Non-pigmented ciliary epithelial cell (primary cell): ENCODE data around the gene NSMF.
"Not testable (repeated sequence)": the region's sequence is repeated elsewhere in the genome, so short reads cannot be mapped to it uniquely, and the experiment has no call there.

Experiments
- DNase-seq: peaks from one replicate; pipeline ENCODE4 v3.0.0-alpha.2; 2010; ENCODE audit warnings: low read depth

NSMF gene

DNA sequence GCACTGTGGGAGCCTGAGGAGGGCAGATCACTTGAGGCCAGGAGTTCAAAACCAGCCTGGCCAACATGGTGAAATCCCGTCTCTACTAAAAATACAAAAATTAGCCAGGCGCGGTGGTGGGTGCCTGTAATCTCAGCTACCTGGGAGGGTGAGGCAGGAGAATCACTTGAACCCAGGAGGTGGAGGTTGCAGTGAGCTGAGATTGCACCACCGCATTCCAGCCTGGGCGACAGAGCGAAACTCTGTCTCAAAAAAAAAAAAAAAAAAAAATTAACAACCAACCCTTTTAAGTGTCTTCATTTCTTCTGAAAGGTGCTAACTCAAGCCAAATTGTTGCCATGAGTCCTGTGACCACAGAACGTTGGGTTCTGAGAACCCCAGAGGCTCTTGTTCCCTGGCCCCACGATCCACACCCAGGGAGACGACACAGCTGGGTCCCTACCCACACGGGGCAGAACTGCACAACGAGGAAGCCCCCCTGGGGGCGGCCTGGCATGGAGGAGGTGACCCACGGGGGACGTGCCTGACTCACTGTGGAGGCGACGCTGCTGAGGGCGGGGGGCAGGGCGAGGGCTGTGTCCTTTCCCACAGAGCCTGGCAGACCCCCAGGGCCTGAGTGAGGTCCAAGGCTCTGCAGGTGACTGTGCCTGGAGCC lies 48.8 kb downstream of the NSMF start:
- DNase-seq: not testable (repeated sequence)

DNA sequence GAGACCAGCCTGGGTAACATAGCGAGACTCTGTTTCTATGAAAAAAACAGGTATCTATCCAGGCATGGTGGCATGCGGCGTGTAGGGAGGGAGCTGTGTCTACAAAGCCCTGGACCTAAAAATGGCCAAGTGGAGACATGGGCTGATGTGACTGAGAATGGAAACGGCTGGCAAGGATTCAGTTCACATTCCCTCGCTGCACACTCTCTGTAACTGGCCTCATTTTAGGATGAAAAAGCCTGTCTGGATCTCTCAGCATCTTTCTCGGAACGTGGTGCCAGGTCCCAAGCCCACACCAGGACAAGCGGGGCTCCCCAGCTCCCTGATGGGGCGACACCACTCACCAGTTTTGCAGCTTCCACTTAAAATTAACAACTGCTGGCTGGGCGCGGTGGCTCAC lies 49.6 kb downstream of the NSMF start:
- no peak for DNase-seq

DNA sequence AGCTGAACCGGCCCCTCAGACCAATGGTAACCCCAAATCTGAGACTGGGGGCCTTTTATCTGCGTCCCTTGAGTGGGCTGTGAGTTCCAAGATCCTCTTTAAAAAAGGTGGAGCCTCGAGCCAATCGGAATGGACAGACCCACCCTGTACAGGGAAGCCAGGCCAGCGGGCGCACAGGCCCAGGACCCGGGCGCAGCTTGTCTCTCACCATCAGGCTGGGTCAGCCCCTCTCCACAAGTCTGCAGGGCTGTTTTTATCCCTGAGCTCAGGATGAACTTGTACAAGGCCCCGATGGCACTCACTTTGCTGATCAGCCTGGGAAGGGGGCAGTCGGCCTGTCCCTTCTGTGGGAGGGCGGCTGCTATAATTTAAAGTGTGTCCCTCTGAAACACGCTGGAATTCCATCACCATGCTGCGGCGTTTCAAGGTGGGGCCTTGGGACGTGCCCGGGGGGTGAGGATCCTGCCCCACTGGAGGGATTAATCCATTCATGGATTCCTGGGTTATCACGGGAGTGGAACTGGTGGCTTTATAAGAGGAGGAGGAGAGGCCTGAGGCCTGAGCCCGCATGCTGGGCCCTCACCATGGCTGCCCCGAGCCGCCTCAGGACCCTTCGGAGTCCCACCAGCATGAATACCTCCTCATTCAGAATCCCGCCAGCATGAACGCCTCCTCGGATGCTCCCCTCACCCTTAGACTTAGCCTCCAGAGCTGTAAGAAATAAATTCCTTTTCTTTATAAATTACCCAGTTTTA lies 50.3 kb downstream of the NSMF start:
- no peak for DNase-seq

DNA sequence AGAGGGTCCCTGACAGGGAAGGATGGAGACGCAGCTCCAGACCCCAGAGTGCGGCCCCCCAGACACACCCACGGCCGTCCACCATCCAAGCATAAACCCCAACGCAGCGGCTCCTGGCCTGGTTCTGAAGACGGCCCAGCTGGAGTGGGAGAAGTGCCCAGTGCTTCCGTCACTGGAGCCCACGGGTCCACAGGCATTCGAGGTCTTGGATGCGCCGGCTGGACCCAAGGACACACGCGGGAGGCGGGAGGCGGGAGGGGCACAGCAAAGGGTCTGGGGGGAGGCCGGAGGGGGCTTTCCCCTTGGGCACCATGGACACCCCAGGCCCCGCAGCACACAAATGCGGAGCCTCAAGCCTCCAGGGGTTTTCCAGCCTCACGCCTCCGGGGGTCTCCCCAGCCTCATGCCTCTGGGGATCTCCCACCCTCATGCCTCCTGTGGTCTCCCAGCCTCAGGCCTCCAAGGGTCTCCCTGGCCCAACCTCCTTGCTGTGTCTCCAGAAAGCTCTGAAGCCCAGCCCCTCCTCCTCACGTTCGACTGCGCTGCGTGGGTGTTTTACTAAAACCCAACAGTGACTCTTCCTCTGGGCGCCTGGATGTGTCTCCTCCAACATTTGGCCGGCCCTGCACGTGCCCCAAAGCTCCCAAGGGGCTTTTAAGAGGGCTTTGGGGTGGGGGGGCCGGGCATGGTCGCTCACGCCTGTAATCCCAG lies 51.4 kb downstream of the NSMF start:
- DNase-seq: no peak

DNA sequence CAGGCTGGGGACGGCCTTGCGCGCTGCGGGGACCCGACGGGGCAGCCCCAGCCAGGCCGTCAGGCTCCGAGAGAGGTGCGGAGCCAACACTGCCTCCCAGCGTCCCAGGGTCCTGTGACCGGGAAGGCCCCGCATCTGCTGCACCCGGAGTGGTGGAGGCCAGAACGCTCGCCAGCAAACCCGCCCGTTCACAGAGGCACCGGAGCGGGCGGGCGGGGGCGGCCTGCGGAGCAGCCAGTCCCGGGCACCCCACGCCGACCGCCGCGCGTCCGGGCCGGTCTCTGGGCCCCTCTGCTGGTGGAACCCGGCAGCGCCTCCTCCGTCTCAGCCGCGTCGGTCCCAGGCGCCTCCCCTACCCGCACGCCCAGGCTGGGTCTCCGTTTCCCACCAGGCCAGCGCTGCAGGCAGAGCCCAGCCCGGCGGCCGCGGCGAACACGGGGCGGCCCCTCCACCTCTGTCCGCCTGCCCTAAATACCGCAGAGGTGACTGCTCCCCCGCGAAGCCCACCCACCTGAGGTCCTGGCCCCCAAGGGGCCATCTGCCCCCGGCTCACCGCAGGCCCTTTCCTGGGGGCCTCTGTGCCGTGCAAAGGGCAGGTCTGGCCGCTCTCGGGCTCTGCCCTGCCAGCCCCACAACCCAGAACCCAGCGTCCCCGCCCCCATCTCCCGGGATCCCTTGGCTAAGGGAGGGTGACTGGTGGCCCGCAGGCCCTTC lies 52.1 kb downstream of the NSMF start:
- DNase-seq: no peak

DNA sequence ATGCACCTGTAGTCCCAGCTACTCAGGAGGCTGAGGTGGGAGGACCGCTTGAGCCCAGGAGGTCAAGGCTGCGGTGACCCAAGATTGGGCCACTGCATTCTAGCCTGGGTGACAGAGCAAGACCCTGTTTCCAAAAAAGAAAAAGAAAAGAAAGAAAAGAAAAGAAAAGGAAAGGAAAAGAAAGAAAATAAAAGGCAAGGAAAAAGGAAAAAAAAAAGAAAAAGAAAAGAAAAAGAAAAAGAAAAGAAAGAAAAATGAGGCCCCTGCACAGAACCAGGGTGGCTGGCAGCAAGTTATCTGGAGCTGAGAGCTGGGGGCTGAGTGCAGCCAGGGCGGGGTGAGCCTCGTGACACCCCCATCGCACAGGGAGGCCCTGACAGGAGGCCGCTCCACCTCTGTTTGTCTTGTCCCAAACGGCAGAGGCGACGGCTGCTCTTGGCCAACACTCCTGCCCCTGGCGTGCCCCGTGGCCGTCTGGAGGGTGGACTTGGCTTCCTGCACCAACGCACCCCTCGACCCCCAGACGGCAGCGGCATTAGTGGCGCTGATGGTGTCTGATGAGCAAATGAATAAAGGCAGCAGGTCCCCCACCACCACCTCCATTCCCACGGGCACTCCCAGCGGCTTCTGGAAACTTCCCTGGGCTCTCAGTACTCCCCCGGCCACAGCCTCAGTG lies 52.9 kb downstream of the NSMF start:
- DNase-seq: no peak

DNA sequence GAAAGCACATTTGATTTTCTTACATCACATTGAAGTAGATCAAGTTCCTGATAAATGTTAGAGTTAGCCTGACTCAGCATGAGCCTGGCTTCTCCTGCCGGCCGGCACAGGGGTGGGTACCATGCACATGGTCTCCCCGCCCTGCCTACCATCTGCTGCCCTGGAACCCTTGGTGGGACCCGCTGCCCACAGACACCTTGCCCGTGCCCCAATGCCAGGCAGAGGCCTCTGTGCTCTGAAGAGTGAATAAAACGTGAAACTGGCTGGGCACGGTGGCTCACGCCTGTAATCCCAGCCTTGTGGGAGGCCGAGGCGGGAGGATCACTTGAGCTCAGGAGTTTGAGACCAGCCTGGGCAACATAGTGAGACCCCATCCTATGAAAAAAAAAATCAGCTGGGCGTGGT lies 53.5 kb downstream of the NSMF start:
- DNase-seq: no peak

DNA sequence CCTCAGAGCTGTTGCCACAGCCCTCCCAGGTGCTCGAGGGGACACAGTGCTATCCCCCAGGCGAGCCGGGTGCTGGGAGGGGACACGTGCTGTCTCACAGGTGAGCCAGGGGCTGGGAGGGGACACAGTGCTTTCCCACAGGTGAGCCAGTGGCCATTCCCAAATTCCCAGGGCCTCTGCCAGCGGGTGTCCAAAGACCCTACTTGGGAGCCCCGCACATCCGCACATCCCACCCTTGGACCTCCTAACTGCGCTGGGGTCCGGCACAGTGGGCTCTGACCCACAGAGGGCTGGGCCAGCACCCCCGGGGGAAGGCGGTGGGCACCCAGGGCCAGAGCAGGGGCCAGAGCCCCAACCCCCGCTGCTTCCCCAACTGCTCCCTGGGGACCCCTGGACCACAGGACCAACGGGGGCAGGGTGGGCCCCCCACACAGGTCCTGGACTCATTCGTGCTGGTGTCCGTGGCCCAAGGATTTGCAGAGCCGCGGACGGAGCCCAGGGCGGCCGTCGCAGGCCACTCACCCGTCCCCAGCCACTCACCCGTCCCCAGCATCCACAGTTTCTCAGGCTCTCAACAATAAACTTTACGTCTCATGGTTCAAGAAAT lies 54.1 kb downstream of the NSMF start:
- DNase-seq: no peak

DNA sequence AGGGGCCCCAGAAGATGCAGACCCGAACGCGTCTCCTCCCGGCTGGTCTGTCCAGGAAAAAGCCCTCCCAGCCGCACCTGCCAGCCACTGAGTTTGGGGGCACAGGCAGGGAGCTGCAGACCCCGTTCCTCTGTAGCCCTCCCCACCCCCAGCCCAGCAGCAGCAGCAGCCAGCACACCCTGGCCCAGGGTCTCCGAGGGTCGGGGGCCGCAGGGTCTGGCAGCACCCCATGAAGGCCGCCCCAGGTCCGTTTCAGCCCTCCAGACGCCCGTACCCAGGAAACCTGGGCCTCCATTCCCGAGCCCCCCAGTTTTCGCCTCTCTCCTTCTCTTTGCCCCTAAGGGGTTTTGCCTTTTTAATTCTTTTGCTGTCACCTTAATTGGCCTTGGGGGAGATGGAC lies 55.9 kb downstream of the NSMF start:
- no peak for DNase-seq

DNA sequence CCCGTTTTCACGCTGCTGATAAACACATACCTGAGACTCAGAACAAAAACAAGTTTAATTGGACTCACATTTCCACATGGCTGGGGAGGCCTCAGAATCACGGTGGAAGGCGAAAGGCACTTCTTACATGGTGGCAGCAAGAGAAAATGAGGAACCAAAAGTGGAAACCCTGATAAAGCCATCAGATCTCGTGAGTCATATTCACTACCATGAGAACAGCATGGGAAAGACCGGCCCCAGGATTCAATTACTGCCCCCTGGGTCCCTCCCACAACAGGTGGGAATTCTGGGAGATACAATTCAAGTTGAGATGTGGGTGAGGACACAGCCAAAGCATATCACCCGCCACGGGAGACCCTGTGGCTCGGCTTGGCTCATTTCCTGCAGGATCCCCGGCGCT lies 56.4 kb downstream of the NSMF start:
- DNase-seq: no peak

DNA sequence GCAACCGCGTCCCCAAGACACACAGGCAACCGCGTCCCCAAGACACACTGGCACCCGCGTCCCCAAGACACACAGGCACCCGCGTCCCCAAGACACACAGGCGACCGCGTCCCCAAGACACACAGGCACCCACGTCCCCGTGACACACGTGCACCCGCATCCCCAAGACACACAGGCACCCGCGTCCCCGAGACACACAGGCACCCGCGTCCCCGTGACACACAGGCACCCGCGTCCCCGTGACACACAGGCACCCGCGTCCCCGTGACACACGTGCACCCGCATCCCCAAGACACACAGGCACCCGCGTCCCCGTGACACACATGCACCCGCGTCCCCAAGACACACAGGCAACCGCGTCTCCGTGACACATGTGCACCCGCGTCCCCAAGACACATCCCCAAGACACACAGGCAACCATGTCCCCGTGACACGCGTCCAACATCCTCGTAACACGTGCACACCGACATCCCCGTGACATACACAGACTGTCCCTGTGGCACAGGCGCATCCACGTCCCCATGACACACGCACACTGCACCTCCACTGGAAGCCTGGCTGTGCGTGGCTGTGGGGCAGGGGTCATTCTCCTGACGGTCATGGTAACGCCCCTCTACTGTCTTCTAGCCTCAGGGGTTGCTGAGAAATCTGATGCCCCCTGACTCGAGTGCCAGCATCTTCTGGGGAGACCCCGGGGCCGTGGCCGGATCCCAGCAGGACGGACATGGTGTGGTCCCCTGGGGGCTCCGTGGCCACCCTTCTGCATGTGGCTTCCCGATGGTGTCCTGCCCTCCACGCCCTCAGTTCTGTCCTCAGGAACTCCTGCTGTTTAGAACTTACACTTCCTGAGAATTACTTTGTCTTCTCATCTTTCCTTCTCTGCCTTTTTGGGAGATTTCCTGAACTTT lies 60.3 kb downstream of the NSMF start:
- no peak for DNase-seq

DNA sequence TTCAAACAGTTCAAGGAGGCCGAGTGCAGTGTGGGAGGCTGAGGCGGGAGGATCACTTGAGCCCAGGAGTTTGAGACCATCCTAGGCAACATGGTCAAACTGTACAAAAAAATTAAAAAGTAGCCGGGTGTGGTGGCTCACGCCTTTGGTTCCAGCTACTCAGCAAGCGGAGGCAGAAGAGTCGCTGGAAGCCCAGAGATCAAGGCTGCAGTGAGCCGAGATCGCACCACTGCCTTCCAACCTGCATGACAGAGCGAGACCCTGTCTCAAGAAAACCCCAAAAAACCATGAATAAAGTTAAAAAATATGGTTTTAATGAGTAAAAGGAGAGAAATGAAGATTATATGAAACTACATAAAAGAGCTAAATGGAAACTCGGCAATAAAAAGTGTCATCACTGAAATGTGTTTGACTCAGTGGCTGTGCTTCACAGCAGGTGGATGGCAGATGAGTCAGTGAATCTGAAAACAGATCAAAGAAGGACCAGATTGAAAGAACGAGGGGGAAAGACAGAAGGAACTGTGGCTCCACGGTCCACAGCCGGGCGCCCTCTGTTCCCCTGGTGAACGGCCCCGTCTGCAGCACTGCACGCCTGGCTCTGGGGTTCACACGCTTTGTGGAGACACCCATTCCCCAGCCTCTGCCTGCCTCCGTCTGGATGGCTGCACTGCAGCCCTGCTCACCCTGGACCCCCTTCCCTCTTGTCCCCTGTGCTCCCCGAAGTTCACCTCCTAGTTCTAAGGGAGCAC lies 61.3 kb downstream of the NSMF start:
- no peak for DNase-seq
